OCI-M2 (cell line): Measurements from ENCODE around the gene MBOAT1.

Experiments used
- DNase-seq: peaks from one replicate; lab custom pipeline; 2025; ENCODE audit not compliant: unreplicated experiment; lab: John Stamatoyannopoulos, UW

MBOAT1 gene

GRCh38 chr6:20055916-20056315 lies 156.4 kb downstream of the MBOAT1 start:
- DNase-seq, result no peak
